Neural crest cell (in vitro differentiated cells): ENCODE measurements around the gene PTPRM. TPM values are rescaled to one million over a fixed set of nuclear protein-coding genes. Genes with fewer than 3 reads are reported as not detected.

Experiments used
- DNase-seq: peaks from one replicate; pipeline ENCODE4 v3.0.0; 2021; ENCODE audit warnings: low read depth, mixed read lengths, low spot score
- H3K27ac Mint-ChIP-seq: one replicate; pipeline ENCODE4 v1.8.0; 2021; ENCODE audit warnings: mild to moderate bottlenecking, mixed read lengths; ENCODE audit not compliant: unreplicated experiment
- H3K27me3 Mint-ChIP-seq: 2 replicates; pipeline ENCODE4 v1.8.0; 2021; ENCODE audit warnings: low read depth, mild to moderate bottlenecking, mixed read lengths
- H3K36me3 Mint-ChIP-seq: 2 replicates; pipeline ENCODE4 v1.8.0; 2021; ENCODE audit warnings: low read depth, mild to moderate bottlenecking, mixed read lengths
- H3K4me1 Mint-ChIP-seq: 2 replicates; pipeline ENCODE4 v1.8.0; 2021; ENCODE audit warnings: mixed read lengths
- H3K4me3 Mint-ChIP-seq: one replicate; pipeline ENCODE4 v1.8.0; 2021; ENCODE audit warnings: mild to moderate bottlenecking, mixed read lengths
- H3K9me3 Mint-ChIP-seq: 2 replicates; pipeline ENCODE4 v1.8.0; 2021; ENCODE audit warnings: mixed read lengths
- total RNA-seq: library from RNA; stranded (reverse); gene quantifications from 2 replicates; pipeline ENCODE4 v1.2.1, GENCODE V29; 2021
- TF ChIP-seq, protein P1 (sequence below): fragments of 200-600 bp; sonication (generic); conservative IDR thresholded peaks from 2 replicates; pipeline ENCODE4 v1.5.0; 2021; ENCODE audit warnings: antibody characterized with exemption, mild to moderate bottlenecking

PTPRM gene
- total RNA-seq, 1 donor from 2014 or later = 7.7 TPM

- no peaks in the 10 kb centered on the region for H3K27me3 Mint-ChIP-seq
- H3K9me3 Mint-ChIP-seq = no peaks in the 10 kb centered on the region
- no peaks in the 10 kb centered on the region for H3K36me3 Mint-ChIP-seq
- H3K4me1 Mint-ChIP-seq = peaks cover 10% of the 10 kb centered on the region
- H3K4me3 Mint-ChIP-seq = no peak overlapping the region
- TF ChIP-seq, protein P1, sequence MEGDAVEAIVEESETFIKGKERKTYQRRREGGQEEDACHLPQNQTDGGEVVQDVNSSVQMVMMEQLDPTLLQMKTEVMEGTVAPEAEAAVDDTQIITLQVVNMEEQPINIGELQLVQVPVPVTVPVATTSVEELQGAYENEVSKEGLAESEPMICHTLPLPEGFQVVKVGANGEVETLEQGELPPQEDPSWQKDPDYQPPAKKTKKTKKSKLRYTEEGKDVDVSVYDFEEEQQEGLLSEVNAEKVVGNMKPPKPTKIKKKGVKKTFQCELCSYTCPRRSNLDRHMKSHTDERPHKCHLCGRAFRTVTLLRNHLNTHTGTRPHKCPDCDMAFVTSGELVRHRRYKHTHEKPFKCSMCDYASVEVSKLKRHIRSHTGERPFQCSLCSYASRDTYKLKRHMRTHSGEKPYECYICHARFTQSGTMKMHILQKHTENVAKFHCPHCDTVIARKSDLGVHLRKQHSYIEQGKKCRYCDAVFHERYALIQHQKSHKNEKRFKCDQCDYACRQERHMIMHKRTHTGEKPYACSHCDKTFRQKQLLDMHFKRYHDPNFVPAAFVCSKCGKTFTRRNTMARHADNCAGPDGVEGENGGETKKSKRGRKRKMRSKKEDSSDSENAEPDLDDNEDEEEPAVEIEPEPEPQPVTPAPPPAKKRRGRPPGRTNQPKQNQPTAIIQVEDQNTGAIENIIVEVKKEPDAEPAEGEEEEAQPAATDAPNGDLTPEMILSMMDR = no peak
- no peak overlapping the region for H3K27ac Mint-ChIP-seq
- no peak for DNase-seq
These were observed 26.2 kb downstream of the PTPRM start for GRCh38 chr18:7593218-7593819.

DNA sequence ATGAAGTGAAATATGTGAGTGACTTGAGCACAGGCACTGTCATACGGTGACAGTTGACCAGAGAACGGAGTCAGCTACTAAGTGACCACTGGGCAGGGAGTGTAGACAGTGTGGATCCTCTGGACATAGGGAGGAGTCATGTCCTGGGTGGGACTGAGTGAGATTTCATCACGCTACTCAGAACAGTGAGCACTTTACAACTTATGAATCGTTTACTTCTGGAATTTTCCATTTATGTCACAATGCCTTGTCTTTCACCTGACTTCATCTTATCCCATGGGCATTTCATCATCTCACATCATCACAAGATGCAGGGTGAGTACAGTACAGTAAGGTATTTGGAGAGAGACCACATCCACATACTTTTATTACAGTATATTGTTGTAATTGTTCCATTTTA, 29.0 kb downstream of the PTPRM start:
- DNase-seq = no peak
- H3K27me3 Mint-ChIP-seq = no peaks in the 10 kb centered on the region
- H3K9me3 Mint-ChIP-seq = no peaks in the 10 kb centered on the region
- no peak overlapping the region for H3K27ac Mint-ChIP-seq
- TF ChIP-seq, protein P1 = no peak
- peaks cover 10% of the 10 kb centered on the region for H3K4me1 Mint-ChIP-seq
- no peaks in the 10 kb centered on the region for H3K36me3 Mint-ChIP-seq
- no peak overlapping the region for H3K4me3 Mint-ChIP-seq

- Mint-ChIP-seq H3K4me3 (no peak overlapping the region), H3K4me1 (peaks cover 8% of the 10 kb centered on the region), H3K9me3 (no peaks in the 10 kb centered on the region), H3K36me3 (no peaks in the 10 kb centered on the region), H3K27me3 (no peaks in the 10 kb centered on the region), H3K27ac (no peak overlapping the region)
- TF ChIP-seq, protein P1 = no peak
- no peak for DNase-seq
These were observed 30.4 kb downstream of the PTPRM start for GRCh38 chr18:7597500-7597899.

DNA sequence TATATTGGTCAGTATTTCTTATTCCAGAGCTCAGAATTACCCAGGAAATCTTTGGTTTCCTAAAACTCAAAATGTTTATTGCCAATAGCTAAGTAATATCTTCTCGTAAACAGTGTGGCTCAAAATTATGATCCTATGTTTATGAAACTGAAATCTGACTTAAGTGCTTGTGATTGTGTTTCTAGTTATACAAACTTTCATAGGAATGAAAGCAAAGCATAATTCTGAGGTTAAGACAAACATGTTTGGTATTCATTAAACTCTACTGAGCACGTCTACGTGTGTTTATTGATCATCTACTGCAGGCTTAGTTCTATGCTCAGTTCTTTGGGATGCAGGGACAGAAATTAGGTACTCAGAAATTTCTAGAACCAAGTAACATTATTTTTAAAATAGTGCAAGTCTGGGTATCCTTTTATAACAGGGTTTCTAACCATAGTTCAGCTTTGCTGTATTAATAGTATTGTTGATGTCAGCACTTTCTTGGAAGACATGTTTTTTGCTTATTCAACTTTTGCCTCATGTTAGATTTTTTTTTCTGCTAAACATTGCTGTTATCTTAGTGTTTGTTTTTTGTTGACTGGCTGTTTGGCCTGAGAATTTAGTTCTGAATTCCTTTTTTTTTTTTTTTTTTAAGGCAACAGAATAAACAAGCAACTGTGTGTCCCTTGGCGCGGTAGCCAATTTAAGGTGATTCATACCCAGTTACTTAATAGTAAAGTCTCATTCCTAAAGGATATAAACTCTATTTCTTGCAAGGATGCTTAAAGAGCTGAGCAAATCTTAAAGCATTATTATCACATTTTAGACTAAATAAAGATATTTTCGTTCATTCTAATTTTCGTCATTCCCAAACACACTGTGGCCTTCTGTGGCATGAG, 31.3 kb downstream of the PTPRM start:
- Mint-ChIP-seq H3K4me1 (peaks cover 4% of the 10 kb centered on the region), H3K9me3 (no peaks in the 10 kb centered on the region), H3K4me3 (no peak overlapping the region), H3K36me3 (no peaks in the 10 kb centered on the region), H3K27me3 (no peaks in the 10 kb centered on the region), H3K27ac (no peak overlapping the region)
- DNase-seq = no peak
- TF ChIP-seq, protein P1 = no peak

DNA sequence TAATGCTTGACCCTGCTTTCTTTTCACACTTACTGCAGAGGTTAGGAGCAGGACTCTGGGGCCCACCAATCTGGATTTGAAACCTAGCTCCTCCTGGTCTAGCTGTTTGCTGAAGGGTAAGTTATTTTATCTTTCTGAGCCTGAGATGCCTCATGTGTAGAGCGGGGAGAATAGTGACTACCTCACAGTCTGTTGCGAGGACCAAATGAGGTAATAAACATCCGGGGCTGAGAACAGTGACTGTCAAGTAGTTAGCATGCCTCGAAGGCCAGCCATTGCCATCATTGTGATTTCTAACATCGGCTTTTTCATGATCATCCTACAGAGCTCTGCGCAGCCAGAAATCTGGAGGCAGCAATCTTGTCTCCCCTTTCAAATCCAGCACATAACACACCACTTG, 32.9 kb downstream of the PTPRM start:
- H3K27me3 Mint-ChIP-seq = no peaks in the 10 kb centered on the region
- H3K27ac Mint-ChIP-seq = no peak overlapping the region
- DNase-seq = no peak
- peaks cover 9% of the 10 kb centered on the region for H3K4me1 Mint-ChIP-seq
- H3K36me3 Mint-ChIP-seq = no peaks in the 10 kb centered on the region
- TF ChIP-seq, protein P1 = no peak
- H3K9me3 Mint-ChIP-seq = no peaks in the 10 kb centered on the region
- no peak overlapping the region for H3K4me3 Mint-ChIP-seq
